ENCODE measurements around the gene SCAF8.
"Not testable (repeated sequence)": the region's sequence is repeated elsewhere in the genome, so short reads cannot be mapped to it uniquely, and the experiment has no call there.

The SCAF8 gene

GRCh38 chr6:154733626-154734382 is 588 bp downstream of the SCAF8 start:
- peak; percentile 93 for DNase-seq

GRCh38 chr6:154736618-154737259 is 3.5 kb downstream of the SCAF8 start:
- no peak for DNase-seq

DNA sequence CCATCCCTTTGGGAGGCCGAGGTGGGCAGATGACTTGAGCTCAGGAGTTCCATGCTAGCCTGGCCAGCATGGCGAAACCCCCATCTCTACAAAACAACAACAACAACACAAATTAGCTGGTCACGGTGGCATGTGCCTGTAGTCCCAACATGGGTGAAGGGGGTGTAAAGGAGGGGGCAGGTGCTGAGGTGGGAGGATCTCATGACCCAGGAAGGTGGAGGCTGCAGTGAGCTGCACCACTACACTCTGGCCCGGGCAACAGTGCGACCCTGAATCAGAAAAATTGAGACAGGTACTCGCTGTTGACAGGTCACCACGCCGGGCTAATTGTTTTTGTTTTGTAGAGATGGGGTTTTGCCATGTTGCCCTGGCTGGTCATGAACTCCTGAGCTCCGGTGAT is 4.2 kb downstream of the SCAF8 start:
- DNase-seq, result no peak

- DNase-seq, result no peak
These were observed 5.3 kb downstream of the SCAF8 start for GRCh38 chr6:154738551-154738961.

DNA sequence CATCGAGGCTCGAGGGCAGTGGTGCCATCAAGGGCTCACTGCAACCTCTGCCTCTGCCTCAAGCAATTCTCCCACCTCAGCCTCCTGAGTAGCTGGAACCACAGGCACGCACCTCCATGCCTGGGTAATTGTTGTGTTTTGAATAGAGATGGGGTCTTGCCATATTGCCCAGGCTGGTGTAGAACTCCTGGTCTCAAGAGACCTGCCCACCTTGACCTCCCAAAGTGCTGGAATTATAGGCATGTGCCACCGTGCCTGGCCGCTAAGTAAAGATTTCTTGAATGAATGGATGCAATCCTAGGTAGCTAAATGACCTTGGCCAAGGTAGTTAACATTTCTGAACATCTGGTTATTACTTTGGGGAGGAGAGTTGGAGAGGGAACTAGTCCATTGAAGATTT is 7.4 kb downstream of the SCAF8 start:
- DNase-seq, result no peak

DNA sequence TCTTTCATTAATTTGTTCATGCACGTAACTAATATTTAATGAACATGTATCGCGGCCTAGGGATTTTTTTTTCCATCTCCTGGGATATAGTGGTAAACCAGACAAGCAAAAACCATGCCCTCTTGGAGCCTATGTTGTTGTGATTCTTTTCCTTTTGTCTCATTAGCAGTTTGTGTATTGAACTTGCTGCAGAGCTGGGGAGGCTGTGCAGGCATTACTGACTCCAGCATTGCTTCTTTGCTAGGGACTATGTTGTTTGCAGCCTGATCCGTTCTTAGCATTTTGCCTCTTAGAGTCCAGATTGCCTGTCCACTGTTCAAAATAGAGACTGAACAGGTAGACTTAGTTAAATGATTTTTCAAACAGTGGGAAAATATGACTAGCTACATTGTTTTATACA is 9.7 kb downstream of the SCAF8 start:
- DNase-seq, result no peak

- not testable (repeated sequence) for DNase-seq
These were observed 11.0 kb downstream of the SCAF8 start for GRCh38 chr6:154744029-154744745.

DNA sequence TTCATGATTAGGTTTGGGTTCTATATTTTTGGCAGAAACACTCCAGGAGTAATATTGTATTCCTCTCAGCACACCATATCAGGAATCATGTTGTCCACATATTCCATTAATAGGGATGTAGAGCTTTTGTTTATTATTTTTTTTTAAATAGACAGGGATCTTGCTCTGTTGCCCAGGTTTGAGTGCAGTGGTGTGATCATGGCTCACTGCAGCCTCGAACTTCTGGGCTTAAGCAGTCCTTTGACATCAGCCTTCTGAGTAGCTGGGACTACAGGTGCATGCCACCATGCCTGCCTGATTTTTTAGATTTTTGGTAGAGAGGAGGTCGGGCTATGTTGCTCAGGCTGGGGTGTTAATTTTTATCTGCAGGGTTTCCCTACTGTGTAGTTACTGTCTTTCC is 12.0 kb downstream of the SCAF8 start:
- DNase-seq, result no peak

DNA sequence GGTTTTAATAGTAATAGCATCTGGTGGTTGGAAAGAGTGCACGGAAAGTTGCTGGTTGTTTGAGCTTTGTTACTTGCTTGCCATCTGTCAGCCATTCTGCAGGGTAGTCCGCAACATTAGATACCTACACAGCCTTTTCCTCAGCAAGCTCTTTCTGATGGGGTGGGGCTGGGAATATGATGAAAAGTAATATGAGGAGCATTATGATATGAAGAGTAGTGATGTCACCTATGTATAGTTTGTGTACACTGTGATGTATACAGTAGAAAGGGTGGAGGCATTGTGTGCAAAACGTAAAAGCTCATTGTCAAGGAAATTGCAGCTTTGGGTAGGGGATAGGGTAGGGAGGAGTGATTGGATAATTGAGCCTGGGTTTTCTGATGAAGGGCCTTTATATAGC is 16.1 kb downstream of the SCAF8 start:
- no peak for DNase-seq

DNA sequence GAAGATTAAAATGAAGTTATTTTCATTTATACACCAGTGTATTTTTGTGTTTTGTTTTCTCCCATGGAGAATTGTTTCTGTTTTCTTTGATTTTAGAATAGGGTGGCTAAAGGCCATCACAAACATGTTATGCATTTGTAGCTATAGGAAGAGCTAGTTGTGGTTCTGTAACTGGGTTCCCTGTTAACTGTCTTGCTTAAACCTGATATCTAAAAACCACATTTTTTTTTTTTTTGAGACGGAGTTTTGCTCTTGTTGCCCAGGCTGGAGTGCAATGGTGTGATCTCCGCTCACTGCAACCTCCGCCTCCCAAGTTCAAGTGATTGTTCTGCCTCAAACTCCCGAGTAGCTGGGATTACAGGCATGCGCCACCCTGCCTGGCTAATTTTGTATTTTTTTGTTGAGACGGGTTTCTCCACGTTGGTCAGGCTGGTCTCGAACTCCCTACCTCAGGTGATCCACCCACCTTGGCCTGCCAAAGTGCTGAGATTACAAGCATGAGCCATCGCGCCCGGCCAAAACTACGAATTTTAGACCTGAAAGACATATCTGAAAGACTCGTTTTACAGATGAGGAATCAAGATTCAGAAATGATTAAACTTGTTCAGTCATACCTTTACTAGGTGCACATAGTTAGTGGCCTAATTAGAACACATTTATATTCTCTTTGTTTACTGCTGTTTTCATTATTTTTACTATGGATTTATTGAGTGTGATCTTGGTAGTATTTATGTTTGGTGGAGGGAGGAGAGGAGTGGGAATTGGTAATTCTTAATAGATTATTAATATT is 18.0 kb downstream of the SCAF8 start:
- no peak for DNase-seq

DNA sequence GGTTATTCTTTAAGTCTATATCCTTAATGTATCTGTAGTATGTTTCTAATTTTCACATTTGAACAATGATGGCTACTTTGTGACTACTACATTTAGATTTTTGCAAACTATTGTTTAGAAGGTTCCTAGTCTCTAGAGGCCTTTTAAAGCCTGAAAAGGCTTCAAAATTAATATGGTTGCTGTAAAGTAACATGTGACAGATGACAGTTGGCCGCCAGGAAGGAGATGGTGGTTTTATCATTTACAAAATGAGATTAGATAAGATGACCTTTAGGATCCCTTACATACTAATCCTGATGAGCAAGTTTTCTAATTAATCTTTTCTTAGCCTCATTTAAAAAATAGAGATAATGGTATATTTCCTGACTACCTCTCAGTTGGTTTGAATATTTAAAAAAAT is 18.8 kb downstream of the SCAF8 start:
- peak; percentile 38 for DNase-seq

GRCh38 chr6:154754152-154754551 is 20.9 kb downstream of the SCAF8 start:
- DNase-seq, result peak; percentile 27

DNA sequence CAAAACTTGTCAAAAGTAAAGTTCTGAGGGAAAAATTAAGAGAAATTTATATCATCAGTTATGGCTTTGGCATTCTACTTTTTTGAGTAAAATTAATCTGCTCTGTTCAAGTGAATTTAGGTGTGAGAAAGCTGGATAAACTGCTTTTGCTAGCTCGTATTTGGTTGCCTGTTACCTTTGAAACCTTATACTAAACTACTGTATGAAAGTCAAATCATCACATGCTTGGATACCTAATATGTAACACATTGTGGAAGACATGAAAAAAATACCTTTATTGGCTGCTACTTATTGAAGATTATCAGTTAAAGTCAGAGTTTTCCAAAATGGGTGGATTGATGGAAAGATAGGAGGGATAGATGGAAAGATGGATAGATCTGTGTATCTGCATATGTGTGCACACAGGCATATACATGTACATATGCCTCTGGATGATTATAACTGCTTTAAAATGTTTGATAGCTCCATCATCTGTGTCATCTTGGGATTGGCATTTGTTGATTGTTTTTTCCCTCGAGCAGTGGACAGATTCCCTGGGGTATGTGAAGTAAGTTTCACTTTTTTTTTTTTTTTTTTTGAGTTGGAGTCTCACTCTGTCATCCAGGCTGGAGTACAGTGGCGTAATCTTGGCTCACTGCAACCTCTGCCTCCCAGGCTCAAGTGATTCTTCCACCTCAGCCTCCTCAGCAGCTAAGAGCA is 24.3 kb downstream of the SCAF8 start:
- no peak for DNase-seq

DNA sequence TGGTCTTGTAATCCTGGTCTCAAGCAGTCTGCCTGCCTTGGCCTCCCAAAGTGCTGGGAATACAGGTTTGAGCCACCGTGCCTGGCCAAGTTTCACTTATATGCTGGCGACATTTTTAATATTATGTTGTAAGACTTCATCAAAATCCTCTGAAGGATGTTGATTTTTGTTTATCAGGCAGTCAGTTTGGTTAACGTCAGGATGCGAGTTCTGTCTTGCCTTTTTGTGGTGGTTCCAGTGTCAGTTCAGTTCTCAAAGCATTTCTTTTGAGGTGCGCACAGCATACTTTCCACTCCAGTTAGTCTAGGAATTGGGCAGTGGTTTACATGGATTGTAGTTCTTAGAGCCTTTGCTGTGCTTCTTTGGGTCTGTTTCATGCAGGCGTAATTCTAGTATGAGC is 24.9 kb downstream of the SCAF8 start:
- no peak for DNase-seq

DNA sequence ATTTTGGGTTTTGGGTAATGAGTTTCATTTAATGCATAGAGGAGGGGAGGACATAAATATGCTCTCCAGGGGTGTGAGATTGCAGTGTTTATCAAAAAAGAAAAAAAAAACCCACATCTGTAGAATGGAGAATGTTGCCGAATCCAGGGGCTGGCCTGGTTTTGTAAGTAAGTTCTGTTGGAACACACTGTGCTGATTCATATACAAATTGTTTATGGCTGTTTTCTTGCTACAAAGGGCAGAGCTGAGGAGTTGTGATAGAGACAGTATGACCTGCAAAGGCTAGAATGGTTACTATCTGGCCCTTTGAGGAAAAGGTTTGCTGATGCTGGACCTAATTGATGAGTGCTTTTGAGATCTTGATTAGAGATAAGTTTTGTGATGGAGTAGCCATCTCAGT is 30.4 kb downstream of the SCAF8 start:
- no peak for DNase-seq

- DNase-seq, result no peak
These were observed 32.1 kb downstream of the SCAF8 start for GRCh38 chr6:154765273-154765672.

- DNase-seq, result no peak
These were observed 33.1 kb downstream of the SCAF8 start for GRCh38 chr6:154766288-154766687.

DNA sequence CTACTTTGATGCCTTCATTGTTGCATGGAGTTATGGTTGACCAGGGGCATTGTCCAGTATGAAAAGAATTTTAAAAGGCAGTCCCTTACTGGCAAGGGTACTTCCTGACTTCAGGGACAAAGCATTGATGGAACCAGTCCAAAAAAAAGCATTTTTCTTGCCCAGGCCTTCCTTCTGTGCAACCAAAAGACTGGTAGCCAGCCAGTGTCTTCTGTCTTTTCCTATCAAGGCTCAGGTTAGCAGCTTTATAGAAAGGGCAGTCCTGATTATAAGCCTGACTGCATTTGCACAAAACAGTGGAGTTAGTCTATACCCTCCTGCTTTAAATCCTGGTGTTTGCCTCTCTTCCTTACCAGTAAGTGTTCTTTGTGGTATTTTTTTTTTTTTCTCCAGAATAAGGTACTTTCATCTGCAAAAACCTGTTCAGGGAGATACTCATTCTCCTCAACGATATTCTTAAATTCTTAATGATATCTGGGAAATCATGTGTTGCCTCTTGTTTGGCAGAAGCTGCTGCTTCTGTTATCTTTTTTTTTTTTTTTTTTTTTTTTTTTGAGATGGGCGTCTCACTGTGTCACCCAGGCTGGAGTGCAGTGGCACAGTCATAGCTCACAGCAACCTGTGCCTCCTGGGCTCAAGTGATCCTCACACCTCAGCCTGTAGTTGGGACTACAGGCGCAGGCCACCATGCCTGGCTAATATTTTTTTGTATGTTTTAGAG is 33.9 kb downstream of the SCAF8 start:
- DNase-seq, result peak; percentile 79

DNA sequence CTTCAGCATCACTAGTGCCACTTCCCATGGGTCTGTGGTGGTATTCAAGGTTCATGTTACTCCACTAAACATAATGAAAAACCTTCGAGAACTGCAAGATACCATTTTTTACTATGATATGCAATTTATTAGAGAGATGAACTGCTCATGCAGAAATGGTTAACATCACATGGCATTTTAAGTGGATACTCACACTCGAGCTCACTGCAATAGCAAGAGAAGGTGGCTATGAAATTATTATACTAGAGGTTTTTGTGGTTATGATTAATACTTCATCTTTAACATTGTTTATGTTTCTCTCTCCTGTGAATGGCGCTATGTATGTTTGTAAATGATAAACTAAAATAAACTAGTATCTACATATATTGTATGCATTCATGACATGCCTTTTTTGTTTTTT is 35.1 kb downstream of the SCAF8 start:
- DNase-seq, result no peak

- no peak for DNase-seq
These were observed 40.4 kb downstream of the SCAF8 start for GRCh38 chr6:154773610-154774089.

- not testable (repeated sequence) for DNase-seq
These were observed 45.9 kb downstream of the SCAF8 start for GRCh38 chr6:154779157-154779556.

DNA sequence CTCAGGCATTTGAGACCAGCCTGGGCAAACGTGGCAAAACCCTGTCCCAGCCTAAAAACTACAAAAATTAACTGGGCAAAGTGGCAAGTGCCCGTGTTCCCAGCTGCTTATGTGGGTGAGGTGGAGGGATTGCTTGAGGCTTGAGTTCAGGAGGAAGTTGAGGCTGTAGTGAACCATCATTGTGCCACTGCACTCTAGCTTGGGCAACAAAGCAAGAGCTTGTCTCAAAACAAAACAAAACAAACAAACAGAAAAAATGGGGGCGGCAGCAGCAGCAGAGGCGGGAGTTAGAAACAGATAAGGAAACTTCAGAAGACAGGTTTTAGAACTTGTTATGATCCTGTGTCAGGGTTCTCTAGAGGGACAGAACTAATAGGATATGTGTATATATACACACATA is 49.0 kb downstream of the SCAF8 start:
- no peak for DNase-seq
